Measurements from ENCODE around the gene TBX1. TPM values are rescaled to one million over a fixed set of nuclear protein-coding genes. Genes with fewer than 3 reads are reported as not detected.
"Not testable (repeated sequence)": the region's sequence is repeated elsewhere in the genome, so short reads cannot be mapped to it uniquely, and the experiment has no call there.

Gene TBX1
- total RNA-seq, 1 donor from 2014 or later: 0.29 TPM

DNA sequence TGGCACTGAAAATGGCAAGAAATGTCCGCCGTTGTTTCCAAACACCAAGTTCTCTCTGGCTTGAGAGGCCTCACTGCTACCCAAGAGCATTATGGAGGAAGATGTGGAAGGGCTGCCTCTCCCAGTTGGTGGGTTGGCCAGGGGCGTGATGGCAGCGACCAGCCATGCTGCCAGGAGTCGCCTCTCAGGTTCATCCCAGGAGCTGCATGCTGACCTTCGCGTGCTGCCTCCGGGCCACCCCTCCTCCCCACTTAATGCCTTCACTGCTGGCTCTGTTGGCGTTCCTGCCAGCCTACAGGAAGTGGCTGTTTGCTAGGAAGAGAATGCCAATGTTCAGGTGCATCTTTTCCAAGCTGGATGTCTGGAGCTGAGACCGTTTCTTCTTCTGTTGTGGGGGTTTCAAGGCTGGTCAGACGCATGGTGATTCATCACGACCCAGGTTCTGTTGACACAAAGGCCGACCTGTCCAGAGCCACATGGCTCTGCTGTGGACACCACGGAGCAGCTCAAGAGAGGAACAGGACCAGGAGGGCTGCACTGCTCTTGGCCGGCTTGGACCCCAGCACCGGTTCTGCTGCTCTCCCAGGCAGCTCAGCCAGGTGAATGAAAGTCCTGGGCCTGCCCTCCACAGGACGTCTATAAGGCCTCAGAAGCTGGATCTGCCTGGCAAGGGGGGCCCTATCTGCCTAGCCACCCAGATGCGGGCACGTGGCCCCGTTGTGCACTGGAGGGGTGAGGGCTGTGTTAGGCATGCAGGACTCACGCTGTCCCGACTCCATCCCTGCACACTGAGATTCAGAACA lies 25.1 kb downstream of the TBX1 start:
- no peaks in the 10 kb centered on the region for H3K27me3 Mint-ChIP-seq (ENCODE audit: insufficient read depth)
- no peak overlapping the region for H3K27ac Mint-ChIP-seq
- no peaks in the 10 kb centered on the region for H3K4me1 Mint-ChIP-seq (ENCODE audit: low read depth)
- DNase-seq (ENCODE audit: low spot score): no peak
- no peaks in the 10 kb centered on the region for H3K36me3 Mint-ChIP-seq (ENCODE audit: low read depth)
- H3K9me3 Mint-ChIP-seq: no peaks in the 10 kb centered on the region
- intact Hi-C loops (cut with micrococcal nuclease): no loop called here
- no peak overlapping the region for H3K4me3 Mint-ChIP-seq

DNA sequence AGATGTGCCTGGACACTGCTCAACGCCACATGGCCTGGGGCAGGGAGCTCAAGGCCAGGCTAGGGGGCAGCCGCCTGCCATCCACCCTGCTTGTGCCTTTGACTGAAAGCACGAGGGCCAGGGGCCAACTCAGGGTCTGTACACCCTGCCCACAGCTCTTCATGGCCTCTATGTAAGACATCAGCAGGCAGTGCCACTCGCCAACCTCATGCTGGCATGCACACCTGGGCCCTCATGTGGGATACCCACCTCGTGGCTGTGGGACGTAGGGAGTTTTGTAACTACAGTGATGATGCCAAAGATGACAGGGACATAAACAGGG lies 25.6 kb downstream of the TBX1 start:
- Mint-ChIP-seq H3K4me3 (no peak overlapping the region), H3K27ac (no peak overlapping the region), H3K27me3 (ENCODE audit: insufficient read depth) (no peaks in the 10 kb centered on the region), H3K9me3 (no peaks in the 10 kb centered on the region), H3K36me3 (ENCODE audit: low read depth) (no peaks in the 10 kb centered on the region), H3K4me1 (ENCODE audit: low read depth) (no peaks in the 10 kb centered on the region)
- intact Hi-C loops (cut with micrococcal nuclease): no loop called here
- DNase-seq (ENCODE audit: low spot score): no peak

- H3K27ac Mint-ChIP-seq: no peak overlapping the region
- no peaks in the 10 kb centered on the region for H3K4me1 Mint-ChIP-seq (ENCODE audit: low read depth)
- intact Hi-C loops (cut with micrococcal nuclease): no loop called here
- no peak for DNase-seq (ENCODE audit: low spot score)
- H3K27me3 Mint-ChIP-seq (ENCODE audit: insufficient read depth): no peaks in the 10 kb centered on the region
- H3K4me3 Mint-ChIP-seq: no peak overlapping the region
- no peaks in the 10 kb centered on the region for H3K9me3 Mint-ChIP-seq
- no peaks in the 10 kb centered on the region for H3K36me3 Mint-ChIP-seq (ENCODE audit: low read depth)
These were observed 26.6 kb downstream of the TBX1 start for GRCh38 chr22:19786959-19787848.

DNA sequence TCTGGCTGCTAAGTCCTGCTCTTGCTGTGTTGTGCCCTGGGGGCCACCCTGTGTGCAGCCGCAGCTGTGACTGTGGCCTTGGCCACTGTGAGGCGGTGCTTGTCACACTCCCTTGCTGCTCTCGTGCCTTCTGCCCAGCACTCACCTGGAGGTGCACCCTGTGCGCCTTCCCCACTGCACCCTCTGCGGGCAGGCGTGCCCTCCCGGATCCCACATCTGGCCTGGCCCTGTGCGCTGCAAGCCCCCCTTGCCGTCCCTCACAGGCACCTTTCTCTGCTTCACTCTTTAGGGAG lies 27.2 kb downstream of the TBX1 start:
- H3K27ac Mint-ChIP-seq: no peak overlapping the region

GRCh38 chr22:19788661-19789225 lies 28.2 kb downstream of the TBX1 start:
- Mint-ChIP-seq H3K27me3 (ENCODE audit: insufficient read depth) (no peaks in the 10 kb centered on the region), H3K36me3 (ENCODE audit: low read depth) (peaks cover 3% of the 10 kb centered on the region), H3K9me3 (no peaks in the 10 kb centered on the region), H3K4me1 (ENCODE audit: low read depth) (no peaks in the 10 kb centered on the region), H3K27ac (no peak overlapping the region), H3K4me3 (no peak overlapping the region)
- intact Hi-C loops (cut with micrococcal nuclease): no loop called here
- no peak for DNase-seq (ENCODE audit: low spot score)

More for the DNA sequence above, 27.2 kb downstream of the TBX1 start:
- DNase-seq (ENCODE audit: low spot score): no peak
- intact Hi-C loops (cut with micrococcal nuclease): no loop called here
- Mint-ChIP-seq H3K9me3 (no peaks in the 10 kb centered on the region), H3K4me1 (ENCODE audit: low read depth) (no peaks in the 10 kb centered on the region), H3K4me3 (no peak overlapping the region), H3K36me3 (ENCODE audit: low read depth) (no peaks in the 10 kb centered on the region), H3K27me3 (ENCODE audit: insufficient read depth) (no peaks in the 10 kb centered on the region)

GRCh38 chr22:19789406-19789805 lies 28.8 kb downstream of the TBX1 start:
- no peak overlapping the region for H3K27ac Mint-ChIP-seq
- H3K36me3 Mint-ChIP-seq (ENCODE audit: low read depth): peaks cover 3% of the 10 kb centered on the region
- H3K4me3 Mint-ChIP-seq: no peak overlapping the region
- intact Hi-C loops (cut with micrococcal nuclease): no loop called here
- no peak for DNase-seq (ENCODE audit: low spot score)
- no peaks in the 10 kb centered on the region for H3K4me1 Mint-ChIP-seq (ENCODE audit: low read depth)
- H3K27me3 Mint-ChIP-seq (ENCODE audit: insufficient read depth): no peaks in the 10 kb centered on the region
- H3K9me3 Mint-ChIP-seq: no peaks in the 10 kb centered on the region

- Mint-ChIP-seq H3K36me3 (ENCODE audit: low read depth) (peaks cover 3% of the 10 kb centered on the region), H3K4me3 (no peak overlapping the region), H3K27ac (no peak overlapping the region), H3K9me3 (no peaks in the 10 kb centered on the region), H3K4me1 (ENCODE audit: low read depth) (no peaks in the 10 kb centered on the region), H3K27me3 (ENCODE audit: insufficient read depth) (no peaks in the 10 kb centered on the region)
- intact Hi-C loops (cut with micrococcal nuclease): no loop called here
- no peak for DNase-seq (ENCODE audit: low spot score)
These were observed 29.2 kb downstream of the TBX1 start for GRCh38 chr22:19789828-19790227.

DNA sequence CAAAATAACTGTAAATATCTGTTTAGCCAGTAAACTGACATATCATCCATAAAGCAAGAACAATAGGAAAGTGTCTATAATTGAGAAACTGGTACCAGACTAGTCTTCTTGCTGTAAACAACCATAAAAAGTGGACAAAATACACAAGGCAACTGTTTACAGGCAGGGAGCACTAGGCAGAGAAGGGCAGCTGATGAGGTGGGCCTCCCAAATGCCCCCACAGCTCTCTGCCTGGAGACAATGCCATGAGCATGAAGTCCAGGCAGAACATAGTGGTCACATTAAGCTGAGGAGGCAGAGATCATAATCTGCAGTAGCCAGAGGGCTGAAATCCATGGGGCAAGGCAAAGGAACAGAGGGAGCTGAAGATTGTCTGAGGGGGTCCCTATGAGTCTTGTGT lies 30.7 kb downstream of the TBX1 start:
- peaks cover 3% of the 10 kb centered on the region for H3K36me3 Mint-ChIP-seq (ENCODE audit: low read depth)

DNA sequence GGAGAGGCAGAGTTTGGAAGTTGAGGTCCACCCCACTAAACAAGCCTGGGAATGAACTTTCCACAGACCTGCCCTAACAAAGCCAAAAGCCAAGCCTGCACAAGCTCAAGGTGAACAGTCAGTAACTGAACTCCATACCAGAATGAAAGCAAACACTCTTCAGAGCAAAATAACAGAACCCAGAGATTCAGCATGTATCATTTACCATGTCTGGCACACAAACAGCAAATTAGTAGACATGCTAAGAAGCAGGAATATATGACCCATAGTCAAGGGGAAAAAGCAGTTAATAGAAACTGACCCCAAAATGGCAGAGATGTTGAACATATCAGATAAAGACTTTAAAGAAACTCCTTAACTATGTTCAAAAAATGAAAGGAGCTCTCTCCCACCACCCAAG lies 31.3 kb downstream of the TBX1 start:
- peaks cover 3% of the 10 kb centered on the region for H3K36me3 Mint-ChIP-seq (ENCODE audit: low read depth)
- no peak overlapping the region for H3K27ac Mint-ChIP-seq
- DNase-seq (ENCODE audit: low spot score): no peak
- no peaks in the 10 kb centered on the region for H3K4me1 Mint-ChIP-seq (ENCODE audit: low read depth)
- H3K9me3 Mint-ChIP-seq: no peaks in the 10 kb centered on the region
- H3K4me3 Mint-ChIP-seq: no peak overlapping the region
- intact Hi-C loops (cut with micrococcal nuclease): no loop called here
- no peaks in the 10 kb centered on the region for H3K27me3 Mint-ChIP-seq (ENCODE audit: insufficient read depth)

More for the DNA sequence above, 30.7 kb downstream of the TBX1 start:
- no peak overlapping the region for H3K4me3 Mint-ChIP-seq
- intact Hi-C loops (cut with micrococcal nuclease): no loop called here
- no peaks in the 10 kb centered on the region for H3K9me3 Mint-ChIP-seq
- H3K4me1 Mint-ChIP-seq (ENCODE audit: low read depth): no peaks in the 10 kb centered on the region
- DNase-seq (ENCODE audit: low spot score): no peak
- no peak overlapping the region for H3K27ac Mint-ChIP-seq
- H3K27me3 Mint-ChIP-seq (ENCODE audit: insufficient read depth): no peaks in the 10 kb centered on the region

GRCh38 chr22:19792383-19792896 lies 31.9 kb downstream of the TBX1 start:
- H3K4me3 Mint-ChIP-seq; H3K36me3 Mint-ChIP-seq (ENCODE audit: low read depth): not testable (repeated sequence)

GRCh38 chr22:19793161-19793560 lies 32.6 kb downstream of the TBX1 start:
- Mint-ChIP-seq H3K4me1 (ENCODE audit: low read depth) (no peaks in the 10 kb centered on the region), H3K27ac (no peak overlapping the region), H3K27me3 (ENCODE audit: insufficient read depth) (no peaks in the 10 kb centered on the region), H3K9me3 (no peaks in the 10 kb centered on the region), H3K4me3 (no peak overlapping the region), H3K36me3 (ENCODE audit: low read depth) (peaks cover 3% of the 10 kb centered on the region)
- intact Hi-C loops (cut with micrococcal nuclease): no loop called here
- no peak for DNase-seq (ENCODE audit: low spot score)

More at GRCh38 chr22:19792383-19792896, 31.9 kb downstream of the TBX1 start:
- H3K4me1 Mint-ChIP-seq (ENCODE audit: low read depth); intact Hi-C loops (cut with micrococcal nuclease); H3K9me3 Mint-ChIP-seq; H3K27me3 Mint-ChIP-seq (ENCODE audit: insufficient read depth); DNase-seq (ENCODE audit: low spot score); H3K27ac Mint-ChIP-seq: not testable (repeated sequence)

GRCh38 chr22:19793661-19794310 lies 33.2 kb downstream of the TBX1 start:
- DNase-seq (ENCODE audit: low spot score): no peak
- no peak overlapping the region for H3K27ac Mint-ChIP-seq
- H3K4me3 Mint-ChIP-seq: no peak overlapping the region
- H3K27me3 Mint-ChIP-seq (ENCODE audit: insufficient read depth): no peaks in the 10 kb centered on the region
- no peaks in the 10 kb centered on the region for H3K4me1 Mint-ChIP-seq (ENCODE audit: low read depth)
- no peaks in the 10 kb centered on the region for H3K9me3 Mint-ChIP-seq
- H3K36me3 Mint-ChIP-seq (ENCODE audit: low read depth): peaks cover 3% of the 10 kb centered on the region
- intact Hi-C loops (cut with micrococcal nuclease): no loop called here

DNA sequence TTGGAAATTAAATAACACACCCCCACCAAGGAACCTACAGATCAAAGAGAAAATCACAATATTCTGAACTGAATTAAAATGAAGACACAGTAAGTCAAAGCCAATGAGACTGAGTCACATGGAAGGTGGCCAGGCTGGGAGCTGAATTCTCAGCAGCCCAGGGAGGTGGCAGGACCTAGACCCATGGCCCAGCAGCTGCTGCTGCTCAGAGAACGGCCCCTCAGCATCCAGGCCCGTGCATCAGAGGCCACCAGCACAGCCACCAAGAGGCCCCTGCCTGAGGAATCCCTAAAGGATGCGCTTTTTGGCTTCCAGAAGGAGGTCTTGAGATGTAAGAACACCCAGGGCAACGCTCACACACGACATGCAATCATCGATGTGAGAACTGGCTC lies 35.0 kb downstream of the TBX1 start:
- Mint-ChIP-seq H3K4me3 (no peak overlapping the region), H3K27me3 (ENCODE audit: insufficient read depth) (no peaks in the 10 kb centered on the region), H3K4me1 (ENCODE audit: low read depth) (no peaks in the 10 kb centered on the region), H3K36me3 (ENCODE audit: low read depth) (peaks cover 3% of the 10 kb centered on the region), H3K27ac (no peak overlapping the region), H3K9me3 (no peaks in the 10 kb centered on the region)
- intact Hi-C loops (cut with micrococcal nuclease): no loop called here
- no peak for DNase-seq (ENCODE audit: low spot score)

Data from activated T-helper 1 cell treated with anti-CD3 and anti-CD28 coated beads, Interleukin-12 subunit alpha, Interleukin-12 subunit beta, Interleukin-2, Interleukin-4 antibody, amounts not matched to agents 30 ng/mL and 10 ng/mL and 1 ng/mL, durations not matched to agents 14 hours and 24 hours and 36 hours (primary cell).